ENCODE results near the gene TLX2. TPM values are rescaled to one million over a fixed set of nuclear protein-coding genes. Genes with fewer than 3 reads are reported as not detected.

TLX2 gene
- total RNA-seq, 4 donors from 2014 or later: 0.56 TPM; not detected in 3

DNA sequence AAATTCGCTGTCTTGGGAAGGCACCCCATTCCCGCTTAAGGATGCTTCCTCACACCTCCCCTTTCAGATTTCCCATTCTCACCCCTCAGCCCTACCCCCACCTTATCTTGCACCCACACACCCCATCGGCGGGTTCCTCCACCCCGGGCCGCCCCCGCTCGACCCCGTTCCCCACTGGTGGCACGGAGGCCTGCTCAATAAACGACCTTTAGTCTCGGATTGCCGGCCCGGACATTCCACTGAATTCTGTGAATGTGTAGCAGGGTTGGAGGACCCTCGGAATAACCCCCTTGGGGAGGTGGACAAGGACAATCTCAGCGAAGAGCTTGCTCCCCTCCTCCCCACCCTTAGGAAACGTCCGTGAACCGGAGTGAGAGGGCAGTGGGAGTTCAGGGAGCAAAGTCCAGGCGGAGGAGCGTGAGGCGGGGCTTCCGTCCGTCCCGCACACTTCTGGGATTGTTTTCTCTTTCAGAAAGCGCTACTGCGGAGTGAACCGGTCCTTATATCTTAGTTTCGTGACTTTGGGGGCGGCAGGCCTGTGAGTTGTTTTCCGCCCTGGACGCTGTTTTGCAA, 12.0 kb upstream of the TLX2 start:
- 26% methylated on average over 30 of the region's 32 CpGs for WGBS
- DNase-seq (ENCODE audit: low spot score in 2 of 2): no peak
- H3K27me3 ChIP-seq: peaks cover 59% of the 10 kb centered on the region
- no peak for TF ChIP-seq CTCF (IDR thresholded peaks at IDR 0.05)
- no peak for TF ChIP-seq EP300 (IDR thresholded peaks at IDR 0.05)
- no peak for TF ChIP-seq POLR2A (IDR thresholded peaks at IDR 0.05)
- TF ChIP-seq POLR2AphosphoS5 (IDR thresholded peaks at IDR 0.05): no peak
- H3K36me3 ChIP-seq: peaks cover 16% of the 10 kb centered on the region
- H3K9me3 ChIP-seq: no peaks in the 10 kb centered on the region
- H3K27ac ChIP-seq: peak overlapping the region; percentile 81
- peak overlapping the region; percentile 58 for H3K4me3 ChIP-seq
- peaks cover 76% of the 10 kb centered on the region for H3K4me1 ChIP-seq

GRCh38 chr2:74502720-74503505, 11.3 kb upstream of the TLX2 start:
- H3K27ac ChIP-seq: peak overlapping the region; percentile 81
- peak in 1 of 2 donors; percentile 51 for TF ChIP-seq POLR2A (IDR thresholded peaks at IDR 0.05)
- TF ChIP-seq CTCF (IDR thresholded peaks at IDR 0.05): no peak
- no peaks in the 10 kb centered on the region for H3K9me3 ChIP-seq
- peaks cover 72% of the 10 kb centered on the region for H3K4me1 ChIP-seq
- H3K27me3 ChIP-seq: peaks cover 52% of the 10 kb centered on the region
- peak in 1 of 2 donors; percentile 90 for DNase-seq (ENCODE audit: low spot score in 2 of 2)
- peak overlapping the region; percentile 58 for H3K4me3 ChIP-seq
- H3K36me3 ChIP-seq: peaks cover 16% of the 10 kb centered on the region
- WGBS: 4% methylated on average over 40 of the region's 67 CpGs

- no peak for TF ChIP-seq CTCF (IDR thresholded peaks at IDR 0.05)
- TF ChIP-seq POLR2AphosphoS5 (IDR thresholded peaks at IDR 0.05): no peak
- no peak for DNase-seq (ENCODE audit: low spot score in 2 of 2)
- Histone ChIP-seq H3K36me3 (peaks cover 16% of the 10 kb centered on the region), H3K4me3 (peak overlapping the region; percentile 58), H3K27ac (peak overlapping the region; percentile 81), H3K4me1 (peaks cover 69% of the 10 kb centered on the region), H3K27me3 (peaks cover 43% of the 10 kb centered on the region), H3K9me3 (no peaks in the 10 kb centered on the region)
- 57% methylated on average over 32 of the region's 45 CpGs for WGBS
Observed at GRCh38 chr2:74503506-74504475, 10.5 kb upstream of the TLX2 start.

GRCh38 chr2:74504591-74504990, 9.7 kb upstream of the TLX2 start:
- Histone ChIP-seq H3K4me1 (peaks cover 61% of the 10 kb centered on the region), H3K27me3 (peaks cover 40% of the 10 kb centered on the region), H3K36me3 (peaks cover 16% of the 10 kb centered on the region), H3K4me3 (no peak overlapping the region), H3K27ac (no peak overlapping the region), H3K9me3 (no peaks in the 10 kb centered on the region)
- no peak for TF ChIP-seq CTCF (IDR thresholded peaks at IDR 0.05)
- no peak for TF ChIP-seq POLR2AphosphoS5 (IDR thresholded peaks at IDR 0.05)
- no peak for TF ChIP-seq EP300 (IDR thresholded peaks at IDR 0.05)
- TF ChIP-seq POLR2A (IDR thresholded peaks at IDR 0.05): no peak
- DNase-seq (ENCODE audit: low spot score in 2 of 2): no peak
- 94% methylated on average over 3 of the region's 3 CpGs for WGBS
